Vagina (tissue), 2 donors: ENCODE data around the gene LMO7. TPM values are rescaled to one million over a fixed set of nuclear protein-coding genes. Genes with fewer than 3 reads are reported as not detected.

Source experiments
- DNase-seq, 2 donors: peaks; one replicate each; pipeline ENCODE4 v3.0.0-alpha.2; 2017; ENCODE audit errors: extremely low spot score in 2 of 2
- H3K27ac ChIP-seq: fragments of 200-600 bp; sonication (generic); one replicate; pipeline ENCODE4 v1.5.1; 2019
- H3K27me3 ChIP-seq: fragments of 200-600 bp; sonication (generic); one replicate; pipeline ENCODE4 v1.5.1; 2019
- H3K36me3 ChIP-seq, 2 donors: fragments of 200-600 bp; sonication (generic); one replicate each; pipeline ENCODE4 v1.5.1; 2017 to 2019
- H3K4me1 ChIP-seq: fragments of 200-600 bp; sonication (generic); one replicate; pipeline ENCODE4 v1.5.1; 2019
- H3K4me3 ChIP-seq, 2 donors: fragments of 200-600 bp; sonication (generic); 1 replicate in 1 of 2; 2 replicates in 1 of 2; pipeline ENCODE4 v1.5.1; 2016 to 2019
- H3K9me3 ChIP-seq: fragments of 200-600 bp; sonication (generic); one replicate; pipeline ENCODE4 v1.5.1; 2019
- POLR2A ChIP-seq, 2 donors: fragments of 450-650 bp; IDR thresholded peaks; one replicate each; pipeline ENCODE4 v1.6.1; 2017; ENCODE audit warnings: antibody characterized with exemption in 2 of 2, mild to moderate bottlenecking in 2 of 2, moderate library complexity in 2 of 2
- POLR2AphosphoS5 ChIP-seq, 2 donors: sonication (generic); formaldehyde crosslinking; IDR thresholded peaks; one replicate each; pipeline ENCODE4 v1.9.0; 2017; ENCODE audit warnings: antibody characterized with exemption in 2 of 2, mild to moderate bottlenecking in 2 of 2, low read depth in 1 of 2; ENCODE audit not compliant: insufficient read depth in 1 of 2
- intact Hi-C: fragments of 100-400 bp; cut with DNase I; formaldehyde crosslinking; loops from one replicate; pipeline ENCODE4 v1.15.1; 2023
- total RNA-seq: library from RNA; depleted of rRNA; stranded (reverse); fragments of >200 nt; gene quantifications from one replicate; pipeline ENCODE4 v1.2.3, GENCODE V29; 2016
- TF ChIP-seq, protein P1 (sequence below), 3 experiments: fragments of 450-650 bp in 2 of 3; fragments of 200-600 bp in 1 of 3; sonication (generic) in 1 of 3; IDR thresholded peaks; one replicate each; pipeline ENCODE4 v1.5.1; 2017 to 2019; ENCODE audit warnings: antibody characterized with exemption in 3 of 3, mild to moderate bottlenecking in 2 of 3, moderate library complexity in 2 of 3

The LMO7 gene
- total RNA-seq, 1 donor from 2014 or later: 85.4 TPM

DNA sequence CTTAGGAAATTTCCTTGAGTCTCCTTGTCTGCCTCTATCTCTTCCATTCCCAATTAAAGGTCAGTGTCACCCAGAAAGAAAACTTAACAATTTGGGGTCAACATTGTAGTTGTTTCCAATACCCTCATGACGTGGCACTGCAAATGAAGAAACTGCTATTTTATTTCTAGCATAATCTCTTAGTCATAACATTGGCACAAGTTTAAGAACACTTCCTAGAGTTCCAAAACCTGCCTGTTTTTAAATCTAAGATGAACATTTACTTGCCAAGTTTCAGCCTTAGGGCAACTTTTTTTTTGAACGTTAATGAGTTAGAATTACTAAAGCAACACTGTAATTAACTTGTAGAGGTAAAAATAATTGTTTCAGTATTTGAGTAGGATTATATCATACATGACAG lies 108.0 kb downstream of the LMO7 start:
- intact Hi-C loops: no loop called here
- H3K9me3 ChIP-seq: no peaks in the 10 kb centered on the region
- H3K27ac ChIP-seq: no peak overlapping the region
- TF ChIP-seq POLR2AphosphoS5 (IDR thresholded peaks at IDR 0.05; ENCODE audit: insufficient read depth in 1 of 2, low read depth in 1 of 2): no peak
- no peak for TF ChIP-seq POLR2A (IDR thresholded peaks at IDR 0.05)
- TF ChIP-seq, protein P1, sequence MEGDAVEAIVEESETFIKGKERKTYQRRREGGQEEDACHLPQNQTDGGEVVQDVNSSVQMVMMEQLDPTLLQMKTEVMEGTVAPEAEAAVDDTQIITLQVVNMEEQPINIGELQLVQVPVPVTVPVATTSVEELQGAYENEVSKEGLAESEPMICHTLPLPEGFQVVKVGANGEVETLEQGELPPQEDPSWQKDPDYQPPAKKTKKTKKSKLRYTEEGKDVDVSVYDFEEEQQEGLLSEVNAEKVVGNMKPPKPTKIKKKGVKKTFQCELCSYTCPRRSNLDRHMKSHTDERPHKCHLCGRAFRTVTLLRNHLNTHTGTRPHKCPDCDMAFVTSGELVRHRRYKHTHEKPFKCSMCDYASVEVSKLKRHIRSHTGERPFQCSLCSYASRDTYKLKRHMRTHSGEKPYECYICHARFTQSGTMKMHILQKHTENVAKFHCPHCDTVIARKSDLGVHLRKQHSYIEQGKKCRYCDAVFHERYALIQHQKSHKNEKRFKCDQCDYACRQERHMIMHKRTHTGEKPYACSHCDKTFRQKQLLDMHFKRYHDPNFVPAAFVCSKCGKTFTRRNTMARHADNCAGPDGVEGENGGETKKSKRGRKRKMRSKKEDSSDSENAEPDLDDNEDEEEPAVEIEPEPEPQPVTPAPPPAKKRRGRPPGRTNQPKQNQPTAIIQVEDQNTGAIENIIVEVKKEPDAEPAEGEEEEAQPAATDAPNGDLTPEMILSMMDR (IDR thresholded peaks at IDR 0.05): no peak
- H3K4me1 ChIP-seq: no peaks in the 10 kb centered on the region
- DNase-seq: no peak
- H3K36me3 ChIP-seq: no peaks in the 10 kb centered on the region
- no peaks in the 10 kb centered on the region for H3K27me3 ChIP-seq
- H3K4me3 ChIP-seq: no peak overlapping the region

DNA sequence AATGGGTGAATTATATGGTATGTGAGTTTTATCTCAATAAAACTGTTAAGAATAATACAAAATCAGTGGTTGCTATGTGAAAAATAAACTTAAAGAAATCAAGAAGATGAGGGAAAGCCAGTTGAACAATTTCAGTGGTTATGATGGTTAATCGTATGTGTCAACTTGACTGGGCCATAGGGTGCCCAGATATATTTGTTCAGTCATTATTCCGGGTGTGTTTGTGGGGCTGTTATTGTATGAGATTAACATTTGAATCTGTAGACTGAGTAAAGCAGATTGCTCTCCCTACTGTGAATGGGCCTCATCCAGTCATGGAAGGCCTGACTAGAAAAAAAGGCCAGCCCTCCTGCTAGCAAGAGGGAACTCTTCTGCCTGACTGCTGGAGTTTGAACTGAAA lies 109.3 kb downstream of the LMO7 start:
- Histone ChIP-seq H3K9me3 (no peaks in the 10 kb centered on the region), H3K27ac (no peak overlapping the region), H3K4me1 (no peaks in the 10 kb centered on the region), H3K36me3 (no peaks in the 10 kb centered on the region), H3K4me3 (no peak overlapping the region), H3K27me3 (no peaks in the 10 kb centered on the region)
- TF ChIP-seq, protein P1 (IDR thresholded peaks at IDR 0.05): no peak
- no peak for TF ChIP-seq POLR2A (IDR thresholded peaks at IDR 0.05)
- no peak for TF ChIP-seq POLR2AphosphoS5 (IDR thresholded peaks at IDR 0.05; ENCODE audit: insufficient read depth in 1 of 2, low read depth in 1 of 2)
- no peak for DNase-seq
- intact Hi-C loops: no loop called here

DNA sequence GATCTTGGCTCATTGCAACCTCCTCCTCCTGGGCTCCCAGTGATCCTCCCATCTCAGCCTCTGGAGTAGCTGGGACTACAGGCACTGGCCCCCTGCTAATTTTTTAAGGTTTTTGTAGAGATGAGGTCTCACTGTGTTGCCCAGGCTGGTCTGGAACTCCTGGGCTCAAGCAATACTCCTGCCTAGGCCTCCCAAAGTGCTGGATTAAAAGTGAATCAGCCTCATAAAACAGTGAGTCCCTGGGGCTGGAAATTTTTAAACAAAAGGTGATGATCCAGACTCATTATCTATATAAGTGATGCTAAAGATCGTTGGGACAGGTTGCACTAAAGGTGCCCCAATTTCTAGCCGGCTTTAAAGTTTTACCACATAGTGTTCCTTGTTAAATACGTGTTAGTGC lies 112.7 kb downstream of the LMO7 start:
- H3K27me3 ChIP-seq: no peaks in the 10 kb centered on the region
- no peak overlapping the region for H3K4me3 ChIP-seq
- intact Hi-C loops: no loop called here
- no peak for DNase-seq
- no peaks in the 10 kb centered on the region for H3K4me1 ChIP-seq
- TF ChIP-seq POLR2AphosphoS5 (IDR thresholded peaks at IDR 0.05; ENCODE audit: insufficient read depth in 1 of 2, low read depth in 1 of 2) (no peak), POLR2A (IDR thresholded peaks at IDR 0.05) (no peak)
- TF ChIP-seq, protein P1 (IDR thresholded peaks at IDR 0.05): no peak
- H3K9me3 ChIP-seq: no peaks in the 10 kb centered on the region
- no peaks in the 10 kb centered on the region for H3K36me3 ChIP-seq
- no peak overlapping the region for H3K27ac ChIP-seq

DNA sequence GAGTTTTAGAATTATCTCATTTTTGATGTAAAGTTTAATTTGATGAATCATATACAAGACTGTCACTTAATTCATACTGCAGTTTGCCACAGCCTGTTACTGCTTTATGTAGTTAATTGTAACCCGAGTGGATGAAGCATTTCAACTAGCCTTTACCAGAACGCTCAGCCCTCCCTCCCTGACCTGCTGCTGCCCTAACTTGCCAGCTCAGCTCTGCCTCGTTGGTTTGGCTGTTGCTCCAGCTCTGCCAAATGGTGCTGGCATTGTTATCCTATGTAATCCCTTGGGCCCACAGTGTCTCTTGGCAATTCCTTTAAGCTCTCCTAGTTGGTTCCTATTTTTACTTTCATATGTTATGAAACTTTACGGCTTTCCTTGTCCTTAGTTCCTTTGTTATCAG lies 113.3 kb downstream of the LMO7 start:
- no peak for TF ChIP-seq POLR2A (IDR thresholded peaks at IDR 0.05)
- no peaks in the 10 kb centered on the region for H3K4me1 ChIP-seq
- intact Hi-C loops: no loop called here
- H3K9me3 ChIP-seq: no peaks in the 10 kb centered on the region
- H3K27me3 ChIP-seq: no peaks in the 10 kb centered on the region
- H3K4me3 ChIP-seq: no peak overlapping the region
- DNase-seq: no peak
- H3K36me3 ChIP-seq: no peaks in the 10 kb centered on the region
- H3K27ac ChIP-seq: no peak overlapping the region

DNA sequence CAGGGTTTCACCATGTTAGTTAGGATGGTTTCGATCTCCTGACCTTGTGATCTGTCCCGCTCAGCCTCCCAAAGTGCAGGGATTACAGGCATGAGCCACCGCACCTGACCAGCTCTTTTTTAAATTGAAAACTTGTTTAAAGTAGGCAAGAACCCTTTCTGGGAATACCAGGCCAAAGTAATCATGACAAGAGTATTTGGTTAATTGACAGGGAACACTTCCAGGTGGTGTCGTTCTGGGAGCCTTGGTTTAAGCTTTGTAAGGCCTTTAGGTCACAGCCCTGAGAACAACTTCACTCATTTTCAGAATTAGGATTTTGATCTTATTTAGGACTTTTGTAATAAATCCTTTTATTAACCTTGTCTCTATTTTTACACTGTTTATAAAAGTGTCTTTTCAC lies 115.2 kb downstream of the LMO7 start:
- Histone ChIP-seq H3K27ac (no peak overlapping the region), H3K4me1 (no peaks in the 10 kb centered on the region), H3K9me3 (no peaks in the 10 kb centered on the region), H3K36me3 (no peaks in the 10 kb centered on the region), H3K4me3 (no peak overlapping the region), H3K27me3 (no peaks in the 10 kb centered on the region)
- no peak for DNase-seq
- TF ChIP-seq, protein P1 (IDR thresholded peaks at IDR 0.05): no peak
- TF ChIP-seq POLR2AphosphoS5 (IDR thresholded peaks at IDR 0.05; ENCODE audit: insufficient read depth in 1 of 2, low read depth in 1 of 2) (no peak), POLR2A (IDR thresholded peaks at IDR 0.05) (no peak)
- intact Hi-C loops: no loop called here

DNA sequence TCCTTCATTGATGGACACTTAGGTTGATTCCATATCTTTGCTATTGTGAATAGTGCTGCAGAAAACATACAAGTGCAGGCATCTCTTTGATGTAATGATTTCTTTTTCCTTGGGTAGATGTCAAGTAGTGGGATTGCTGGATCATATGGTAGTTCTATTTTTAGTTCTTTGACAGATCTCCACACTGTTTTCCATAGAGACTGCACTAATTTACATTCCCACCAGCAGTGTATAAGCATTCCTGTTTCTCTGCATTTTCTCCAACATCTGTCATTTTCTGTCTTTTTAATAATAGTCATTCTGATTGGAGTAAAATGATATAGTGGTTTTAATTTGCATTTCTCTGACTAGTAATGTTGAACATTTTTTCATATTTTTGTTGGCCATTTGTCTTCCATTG lies 116.7 kb downstream of the LMO7 start:
- H3K27me3 ChIP-seq: no peaks in the 10 kb centered on the region
- TF ChIP-seq, protein P1 (IDR thresholded peaks at IDR 0.05): no peak
- TF ChIP-seq POLR2A (IDR thresholded peaks at IDR 0.05) (no peak), POLR2AphosphoS5 (IDR thresholded peaks at IDR 0.05; ENCODE audit: insufficient read depth in 1 of 2, low read depth in 1 of 2) (no peak)
- H3K4me1 ChIP-seq: no peaks in the 10 kb centered on the region
- intact Hi-C loops: no loop called here
- DNase-seq: no peak
- H3K36me3 ChIP-seq: no peaks in the 10 kb centered on the region
- H3K9me3 ChIP-seq: no peaks in the 10 kb centered on the region
- no peak overlapping the region for H3K4me3 ChIP-seq
- no peak overlapping the region for H3K27ac ChIP-seq
